ENCODE measurements around the gene NT5DC1.
"Not testable (repeated sequence)": the region's sequence is repeated elsewhere in the genome, so short reads cannot be mapped to it uniquely, and the experiment has no call there.

The NT5DC1 gene

GRCh38 chr6:116279232-116280160 is 178.8 kb downstream of the NT5DC1 start, which contains the start of gene TSPYL1:
Gene TSPYL1, minus strand, starts transcription at chr6:116279930. Its CDS starts 100 bp downstream, at chr6:116279830.
- peak; percentile 89 for DNase-seq (ENCODE audit: low read depth)

DNA sequence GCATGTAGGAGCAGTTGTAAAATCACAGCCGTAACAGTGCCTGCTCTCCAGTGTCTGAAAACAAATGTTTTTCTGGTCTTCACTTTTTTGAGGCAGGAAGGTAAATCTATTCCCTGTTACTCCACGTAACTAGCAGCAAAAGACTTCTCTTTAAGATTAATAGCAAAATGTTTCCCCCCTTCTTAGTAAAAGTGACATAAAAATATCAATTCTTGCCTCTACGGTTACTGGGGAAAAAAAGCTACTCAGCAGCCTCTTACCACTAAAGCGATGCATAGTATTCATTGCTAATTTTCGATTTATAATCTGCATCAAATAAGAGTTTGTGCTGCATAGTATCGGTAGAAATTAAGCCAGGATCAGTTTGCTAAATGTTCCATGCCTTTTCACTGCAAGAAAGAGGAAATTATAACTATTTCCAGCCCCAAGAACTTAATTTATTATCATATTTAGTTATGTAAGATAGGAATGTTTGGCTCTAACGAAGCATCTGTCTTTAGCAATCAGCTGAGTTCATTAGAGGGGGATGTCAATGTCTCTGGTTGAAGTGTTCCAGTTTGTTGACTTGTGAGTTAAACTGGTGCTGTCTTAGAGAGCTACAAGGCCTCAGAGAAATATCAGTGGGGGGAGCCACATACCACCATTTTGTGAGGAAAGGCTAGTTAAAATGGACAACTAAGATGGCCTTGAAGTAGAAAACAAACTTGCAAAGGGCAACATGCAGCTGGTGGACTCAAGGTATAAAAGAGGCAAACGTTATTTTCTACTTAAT is 179.7 kb downstream of the NT5DC1 start:
- no peak for DNase-seq (ENCODE audit: low read depth)

DNA sequence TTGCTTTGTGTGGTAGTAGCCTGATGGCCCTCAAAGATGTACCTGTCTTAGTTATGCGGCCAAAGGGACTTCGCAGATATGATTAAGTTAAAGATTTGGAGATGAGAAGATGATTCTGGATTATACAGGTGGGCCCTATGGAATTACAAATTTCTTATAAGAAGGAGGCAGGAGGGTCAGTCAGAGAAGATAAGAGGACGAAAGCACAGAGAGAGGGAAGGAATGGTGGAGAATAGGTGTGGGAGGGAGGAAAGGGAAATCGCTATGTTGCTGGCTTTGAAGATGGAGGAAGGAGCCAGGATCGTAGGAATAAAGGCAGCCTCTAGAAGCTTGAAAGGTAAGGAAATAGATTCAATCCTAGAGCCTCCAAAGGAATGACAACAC is 180.3 kb downstream of the NT5DC1 start:
- no peak for DNase-seq (ENCODE audit: low read depth)

GRCh38 chr6:116282698-116283097 is 182.0 kb downstream of the NT5DC1 start:
- no peak for DNase-seq (ENCODE audit: low read depth)

GRCh38 chr6:116283191-116283590 is 182.5 kb downstream of the NT5DC1 start:
- no peak for DNase-seq (ENCODE audit: low read depth)

DNA sequence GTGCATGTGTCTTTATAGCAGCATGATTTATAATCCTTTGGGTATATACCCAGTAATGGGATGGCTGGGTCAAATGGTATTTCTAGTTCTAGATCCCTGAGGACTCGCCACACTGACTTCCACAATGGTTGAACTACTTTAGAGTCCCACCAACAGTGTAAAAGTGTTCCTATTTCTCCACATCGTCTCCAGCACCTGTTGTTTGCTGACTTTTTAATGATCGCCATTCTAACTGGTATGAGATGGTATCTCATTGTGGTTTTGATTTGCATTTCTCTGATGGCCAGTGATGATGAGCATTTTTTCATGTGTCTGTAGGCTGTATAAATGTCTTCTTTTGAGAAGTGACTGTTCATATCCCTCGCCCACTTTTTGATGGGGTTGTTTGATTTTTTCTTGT is 184.3 kb downstream of the NT5DC1 start:
- DNase-seq (ENCODE audit: low read depth) = not testable (repeated sequence)

- peak; percentile 40 for DNase-seq (ENCODE audit: low read depth)
These were observed 186.2 kb downstream of the NT5DC1 start for GRCh38 chr6:116286773-116287358.

DNA sequence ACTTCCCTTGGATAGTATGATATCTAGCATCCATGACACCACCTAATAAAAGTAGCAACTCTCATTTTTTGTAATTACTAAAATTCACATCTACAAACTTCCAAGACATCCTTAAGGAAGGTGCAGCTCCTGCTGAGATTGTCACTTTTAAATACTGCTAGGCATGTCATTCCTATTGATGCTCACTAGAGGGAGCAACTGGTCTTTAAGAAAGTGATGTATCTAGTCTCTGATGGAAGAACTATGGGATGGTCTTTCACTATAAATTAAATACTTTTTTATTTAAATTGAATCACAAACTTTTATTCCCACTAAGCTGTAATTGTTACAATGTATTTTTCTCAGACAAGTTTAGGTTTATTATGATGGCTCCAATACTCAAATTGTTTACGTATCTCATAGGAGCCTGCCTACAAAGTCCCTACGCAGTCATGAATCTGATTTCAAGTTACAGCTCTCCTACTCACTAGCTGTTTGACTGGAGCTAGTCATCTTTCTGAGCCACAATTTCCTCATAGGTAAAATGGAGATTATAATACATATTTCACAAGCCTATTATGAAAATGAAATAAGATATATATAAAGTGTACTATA is 187.1 kb downstream of the NT5DC1 start:
- DNase-seq (ENCODE audit: low read depth) = peak; percentile 43

DNA sequence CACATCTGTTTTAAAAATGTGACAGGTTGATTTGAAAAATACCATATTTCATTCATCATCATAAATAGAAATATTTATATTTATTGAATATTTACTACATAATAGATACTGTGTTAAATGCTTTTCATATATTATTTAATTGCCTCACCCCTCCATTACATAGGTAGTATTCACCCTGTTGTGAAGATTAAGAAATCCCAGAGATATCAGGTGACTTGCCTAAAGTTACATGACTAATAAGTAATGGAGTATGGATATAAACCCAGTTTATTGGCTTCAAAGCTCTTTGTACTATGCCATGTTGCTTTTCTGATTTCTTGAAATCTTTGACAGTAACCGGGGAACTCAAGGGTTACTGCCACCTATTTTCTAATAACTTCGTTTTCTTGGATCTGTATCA is 189.2 kb downstream of the NT5DC1 start:
- DNase-seq (ENCODE audit: low read depth) = no peak

GRCh38 chr6:116290799-116291198 is 190.1 kb downstream of the NT5DC1 start:
- DNase-seq (ENCODE audit: low read depth) = no peak

GRCh38 chr6:116291701-116292396 is 191.2 kb downstream of the NT5DC1 start:
- DNase-seq (ENCODE audit: low read depth) = no peak

DNA sequence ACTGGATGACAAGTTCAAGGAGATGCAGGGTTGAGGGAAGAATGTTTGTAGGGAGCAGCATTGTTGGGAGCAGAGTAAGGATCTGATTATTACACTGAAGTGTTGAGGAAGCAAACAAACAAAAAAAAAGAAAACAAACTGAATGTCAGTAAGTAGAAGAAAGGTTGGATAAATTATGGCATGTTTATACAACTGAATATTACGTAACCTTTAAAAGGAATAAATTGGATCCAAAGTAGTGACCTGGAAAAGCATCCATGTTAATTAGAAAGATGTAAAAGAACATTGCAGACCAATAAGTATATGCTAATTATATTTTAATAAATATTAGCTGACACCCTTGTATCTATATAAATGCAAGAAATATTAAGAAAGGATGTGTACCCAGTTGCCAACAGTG is 191.9 kb downstream of the NT5DC1 start:
- no peak for DNase-seq (ENCODE audit: low read depth)

- no peak for DNase-seq (ENCODE audit: low read depth)
These were observed 197.6 kb downstream of the NT5DC1 start for GRCh38 chr6:116298273-116298672.

DNA sequence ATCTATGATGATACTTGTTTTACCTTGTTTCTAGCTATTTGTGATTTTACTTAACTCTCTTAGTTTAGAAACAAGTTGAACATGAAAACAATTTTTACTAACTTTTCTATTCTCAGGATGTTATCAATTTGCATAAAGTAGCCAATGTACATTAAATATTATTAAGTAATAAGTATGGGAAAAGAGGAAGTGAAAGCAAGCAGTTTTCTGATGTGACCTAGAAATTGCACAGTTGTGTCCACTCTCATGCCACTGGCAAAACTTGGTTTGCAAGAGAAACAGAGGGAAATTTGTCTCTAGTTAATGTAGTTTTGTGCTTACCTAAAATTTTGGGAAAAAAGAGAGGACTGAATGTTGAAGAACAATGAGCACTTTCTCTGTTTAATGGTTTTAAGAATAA is 198.3 kb downstream of the NT5DC1 start:
- DNase-seq (ENCODE audit: low read depth) = no peak
